A673 (cell line): ENCODE data around the gene SETMAR. TPM values are rescaled to one million over a fixed set of nuclear protein-coding genes. Genes with fewer than 3 reads are reported as not detected.

ENCODE experiments used
- BruUV-seq: library from RNA; stranded (reverse); fragments of 400-500 nt; replicated peaks from 2 replicates; lab custom pipeline; 2021; lab: Mats Ljungman, UMichigan
- CTCF ChIA-PET: fragments of 300-600 bp; sonication (Branson Sonifier 250); formaldehyde crosslinking; loops from one replicate; lab custom pipeline; 2022; ENCODE audit warnings: antibody characterized with exemption; lab: Charles Lee
- POLR2A ChIA-PET: fragments of 300-600 bp; sonication (Branson Sonifier 250); formaldehyde crosslinking; loops from one replicate; lab custom pipeline; 2022; ENCODE audit warnings: antibody characterized with exemption; ENCODE audit not compliant: low non-redundant PET; lab: Charles Lee
- DNase-seq: peaks from one replicate; pipeline ENCODE4 v3.0.0-alpha.2; 2015; ENCODE audit warnings: low spot score
- H3K27ac ChIP-seq: fragments of 200-600 bp; sonication (generic); 2 replicates; pipeline ENCODE4 v1.5.1; 2016; ENCODE audit warnings: mixed run types, low read depth, mild to moderate bottlenecking, mixed read lengths, antibody characterized with exemption, low read length; ENCODE audit not compliant: poor library complexity, severe bottlenecking
- H3K27me3 ChIP-seq: fragments of 200-600 bp; sonication (generic); replicated peaks from 2 replicates; pipeline ENCODE4 v1.6.1; 2017; ENCODE audit warnings: mixed run types, low read depth, mild to moderate bottlenecking, mixed read lengths, antibody characterized with exemption, low read length; ENCODE audit not compliant: insufficient read depth, poor library complexity
- H3K36me3 ChIP-seq: fragments of 200-600 bp; sonication (generic); 2 replicates; pipeline ENCODE4 v1.6.1; 2016; ENCODE audit warnings: mixed run types, mild to moderate bottlenecking, mixed read lengths, antibody characterized with exemption, low read length; ENCODE audit not compliant: insufficient read depth, poor library complexity, severe bottlenecking
- H3K4me1 ChIP-seq: fragments of 200-600 bp; sonication (generic); 2 replicates; pipeline ENCODE4 v1.6.1; 2017; ENCODE audit warnings: mixed run types, mild to moderate bottlenecking, mixed read lengths, antibody characterized with exemption, low read length; ENCODE audit not compliant: insufficient read depth, poor library complexity, severe bottlenecking
- H3K4me3 ChIP-seq: fragments of 200-600 bp; sonication (generic); 2 replicates; pipeline ENCODE4 v1.5.1; 2016; ENCODE audit warnings: low read depth, mixed run types, mild to moderate bottlenecking, mixed read lengths, low read length; ENCODE audit not compliant: poor library complexity, severe bottlenecking
- H3K9me3 ChIP-seq: fragments of 200-600 bp; sonication (generic); 2 replicates; pipeline ENCODE4 v1.6.1; 2016; ENCODE audit warnings: mixed run types, low read depth, mild to moderate bottlenecking, mixed read lengths, antibody characterized with exemption, low read length; ENCODE audit not compliant: poor library complexity, severe bottlenecking
- CTCF ChIP-seq: fragments of 300-800, 200-600 bp; sonication (generic); conservative IDR thresholded peaks from 2 replicates; pipeline ENCODE4 v1.5.1; 2017; ENCODE audit warnings: low read depth, mild to moderate bottlenecking, antibody characterized with exemption, low read length, moderate library complexity, mixed read lengths
- EZH2 ChIP-seq: fragments of 200-600 bp; sonication (generic); IDR thresholded peaks from 2 replicates; pipeline ENCODE4 v1.6.1; 2017; ENCODE audit warnings: borderline replicate concordance, low read depth, mild to moderate bottlenecking, mixed read lengths, antibody characterized with exemption, low read length; ENCODE audit not compliant: poor library complexity, severe bottlenecking
- intact Hi-C: fragments of 100-400 bp; cut with micrococcal nuclease; formaldehyde crosslinking; loops from one replicate; pipeline ENCODE4 v1.10.0; 2022; ENCODE audit not compliant: unreplicated experiment
- total RNA-seq: library from RNA; stranded (reverse); gene quantifications from 2 replicates; pipeline ENCODE4 v1.2.3, GENCODE V29; 2021

The SETMAR gene
- total RNA-seq, 1 experiment from 2014 or later: 25.8 TPM

- H3K36me3 ChIP-seq: no peaks in the 10 kb centered on the region
- H3K4me1 ChIP-seq: no peaks in the 10 kb centered on the region
- no TSS peak for BruUV-seq
- POLR2A ChIA-PET: no interaction called here
- TF ChIP-seq CTCF (no peak), EZH2 (no peak)
- no peak overlapping the region for H3K4me3 ChIP-seq
- no peaks in the 10 kb centered on the region for H3K27me3 ChIP-seq
- CTCF ChIA-PET: no interaction called here
- no peak overlapping the region for H3K27ac ChIP-seq
- H3K9me3 ChIP-seq: peaks cover 9% of the 10 kb centered on the region
- no peak for DNase-seq
- intact Hi-C loops: no loop called here
Measured at GRCh38 chr3:4332574-4332973, 29.4 kb downstream of the SETMAR start.

- no peak overlapping the region for H3K27ac ChIP-seq
- H3K9me3 ChIP-seq: peaks cover 5% of the 10 kb centered on the region
- no peak for DNase-seq
- H3K4me1 ChIP-seq: no peaks in the 10 kb centered on the region
- no peak for TF ChIP-seq EZH2
- TF ChIP-seq CTCF: no peak
- H3K27me3 ChIP-seq: no peaks in the 10 kb centered on the region
- CTCF ChIA-PET: no interaction called here
- H3K36me3 ChIP-seq: no peaks in the 10 kb centered on the region
- BruUV-seq: no TSS peak
- intact Hi-C loops: no loop called here
- no peak overlapping the region for H3K4me3 ChIP-seq
- POLR2A ChIA-PET: no interaction called here
Measured at GRCh38 chr3:4332991-4333390, 29.8 kb downstream of the SETMAR start.

- H3K4me3 ChIP-seq: no peak overlapping the region
- H3K4me1 ChIP-seq: no peaks in the 10 kb centered on the region
- no peaks in the 10 kb centered on the region for H3K36me3 ChIP-seq
- no peak for DNase-seq
- peak; percentile 24; the same call in 1 of the 2 replicates for TF ChIP-seq CTCF
- no peak for TF ChIP-seq EZH2
- no peaks in the 10 kb centered on the region for H3K27me3 ChIP-seq
- CTCF ChIA-PET: interaction anchor here (0.9 kb wide), 1 partner anchor 13 kb away, joined by 10 read pairs; no protein-coding TSS in a partner anchor
- POLR2A ChIA-PET: no interaction called here
- BruUV-seq: no TSS peak
- H3K9me3 ChIP-seq: peaks cover 3% of the 10 kb centered on the region
- H3K27ac ChIP-seq: no peak overlapping the region
- intact Hi-C loops: no loop called here
Measured at GRCh38 chr3:4334548-4334947, 31.4 kb downstream of the SETMAR start.
